GM19463 (cell line): ENCODE measurements around the gene COL4A4.

ENCODE experiments used
- ATAC-seq: cut with Tn5 transposase; IDR thresholded peaks from one replicate; pipeline ENCODE4 v1.9.1; 2021; ENCODE audit warnings: mild to moderate bottlenecking, moderate library complexity; ENCODE audit not compliant: unreplicated experiment

The COL4A4 gene

GRCh38 chr2:227163485-227163997 is 464 bp downstream of the COL4A4 start:
- ATAC-seq: peak; percentile 52

GRCh38 chr2:227161947-227162346 is 2.1 kb downstream of the COL4A4 start:
- no peak for ATAC-seq

GRCh38 chr2:227160164-227160563 is 3.8 kb downstream of the COL4A4 start:
- no peak for ATAC-seq

GRCh38 chr2:227154986-227155774 is 8.8 kb downstream of the COL4A4 start:
- ATAC-seq: no peak

- ATAC-seq: no peak
Measured at GRCh38 chr2:227153758-227154486, 10.1 kb downstream of the COL4A4 start.

GRCh38 chr2:227153307-227153706 is 10.7 kb downstream of the COL4A4 start:
- ATAC-seq: no peak

- no peak for ATAC-seq
Measured at GRCh38 chr2:227152093-227152766, 11.8 kb downstream of the COL4A4 start.

- no peak for ATAC-seq
Measured at GRCh38 chr2:227150222-227150936, 13.6 kb downstream of the COL4A4 start.

- no peak for ATAC-seq
Measured at GRCh38 chr2:227148106-227148505, 15.9 kb downstream of the COL4A4 start.

- no peak for ATAC-seq
Measured at GRCh38 chr2:227147023-227147422, 17.0 kb downstream of the COL4A4 start.

- no peak for ATAC-seq
Measured at GRCh38 chr2:227146456-227146855, 17.5 kb downstream of the COL4A4 start.

GRCh38 chr2:227143895-227144294 is 20.1 kb downstream of the COL4A4 start:
- no peak for ATAC-seq

- ATAC-seq: no peak
Measured at GRCh38 chr2:227141301-227141700, 22.7 kb downstream of the COL4A4 start.

- no peak for ATAC-seq
Measured at GRCh38 chr2:227134591-227134990, 29.4 kb downstream of the COL4A4 start.

- no peak for ATAC-seq
Measured at GRCh38 chr2:227132986-227133385, 31.0 kb downstream of the COL4A4 start.

GRCh38 chr2:227130636-227131035 is 33.4 kb downstream of the COL4A4 start:
- no peak for ATAC-seq

GRCh38 chr2:227127201-227127600 is 36.8 kb downstream of the COL4A4 start:
- ATAC-seq: no peak

- no peak for ATAC-seq
Measured at GRCh38 chr2:227125506-227125905, 38.5 kb downstream of the COL4A4 start.

GRCh38 chr2:227124811-227125210 is 39.2 kb downstream of the COL4A4 start:
- ATAC-seq: no peak

GRCh38 chr2:227123697-227124096 is 40.3 kb downstream of the COL4A4 start:
- no peak for ATAC-seq

- no peak for ATAC-seq
Measured at GRCh38 chr2:227118353-227118752, 45.7 kb downstream of the COL4A4 start.
